HEK293 (cell line): ENCODE data around the gene BCAS3.

Source experiments
- CTCF ChIA-PET: fragments of 350-600 bp; formaldehyde crosslinking; extraction: SDS; loops from one replicate; lab custom pipeline; 2021; ENCODE audit warnings: antibody characterized with exemption; lab: Yijun Ruan, JAX
- POLR2A ChIA-PET: fragments of 300-600 bp; formaldehyde crosslinking; extraction: SDS; loops from one replicate; lab custom pipeline; 2020; ENCODE audit warnings: antibody characterized with exemption, inconsistent platforms; lab: Yijun Ruan, JAX
- H3K27ac ChIP-seq: fragments of 200-500 bp; sonication (Bioruptor generic); 2 replicates; pipeline ENCODE4 v1.5.1; 2014; ENCODE audit warnings: low read depth, low read length, control low read depth, inconsistent platforms; ENCODE audit errors: extremely low read depth
- H3K36me3 ChIP-seq, 2 experiments: fragments of 200-500 bp in 1 of 2; sonication (Bioruptor generic) in 1 of 2; 1 replicate in 1 of 2; 2 replicates in 1 of 2; pipeline ENCODE4 v1.5.1; 2014 to 2017; ENCODE audit warnings: inconsistent platforms in 2 of 2, low read length in 2 of 2; ENCODE audit not compliant: control insufficient read depth in 2 of 2, insufficient read depth in 1 of 2
- H3K4me1 ChIP-seq: fragments of 200-500 bp; sonication (Bioruptor generic); 2 replicates; pipeline ENCODE4 v1.5.1; 2014; ENCODE audit warnings: mild to moderate bottlenecking, low read length, inconsistent platforms; ENCODE audit not compliant: control insufficient read depth, insufficient read depth
- H3K4me3 ChIP-seq: 2 replicates; pipeline ENCODE4 v1.5.1; 2011; ENCODE audit warnings: low read depth, mild to moderate bottlenecking, control low read depth, low read length, moderate library complexity
- H3K9me3 ChIP-seq: fragments of 200-500 bp; sonication (Bioruptor generic); 2 replicates; pipeline ENCODE4 v1.5.1; 2014; ENCODE audit warnings: low read depth, low read length, inconsistent platforms; ENCODE audit not compliant: control insufficient read depth, insufficient read depth
- BCL11A ChIP-seq: fragments of 450-650 bp; formaldehyde crosslinking; IDR thresholded peaks from 2 replicates; pipeline ENCODE4 v1.5.1; 2016; ENCODE audit warnings: low read depth, missing biosample characterization, missing genetic modification characterization
- EGR2 ChIP-seq: fragments of 450-650 bp; formaldehyde crosslinking; IDR thresholded peaks from 2 replicates; pipeline ENCODE4 v1.5.1; 2016; ENCODE audit warnings: low read depth, missing biosample characterization, missing genetic modification characterization
- FEZF1 ChIP-seq: fragments of 450-650 bp; formaldehyde crosslinking; IDR thresholded peaks from 2 replicates; pipeline ENCODE4 v1.5.1; 2016; ENCODE audit warnings: missing biosample characterization, missing genetic modification characterization
- GLIS2 ChIP-seq: fragments of 450-650 bp; formaldehyde crosslinking; IDR thresholded peaks from 2 replicates; pipeline ENCODE4 v1.5.1; 2016; ENCODE audit warnings: missing biosample characterization, missing genetic modification characterization
- HOXA7 ChIP-seq: sonication (generic); formaldehyde crosslinking; IDR thresholded peaks from 2 replicates; pipeline ENCODE4 v1.8.1; 2022; ENCODE audit warnings: missing genetic modification reagents, borderline replicate concordance
- HOXC10 ChIP-seq: sonication (generic); formaldehyde crosslinking; IDR thresholded peaks from 2 replicates; pipeline ENCODE4 v1.8.1; 2023; ENCODE audit warnings: mild to moderate bottlenecking, missing genetic modification reagents
- IKZF3 ChIP-seq: fragments of 450-650 bp; IDR thresholded peaks from 2 replicates; pipeline ENCODE4 v1.5.0; 2018; ENCODE audit warnings: missing biosample characterization, mild to moderate bottlenecking, missing genetic modification characterization, moderate library complexity
- OVOL3 ChIP-seq: fragments of 450-650 bp; formaldehyde crosslinking; IDR thresholded peaks from 2 replicates; pipeline ENCODE4 v1.5.1; 2016; ENCODE audit warnings: missing biosample characterization, missing genetic modification characterization
- TSHZ1 ChIP-seq: fragments of 450-650 bp; formaldehyde crosslinking; IDR thresholded peaks from 2 replicates; pipeline ENCODE4 v1.5.1; 2016; ENCODE audit warnings: missing biosample characterization, missing genetic modification characterization, borderline replicate concordance
- ZBTB20 ChIP-seq: fragments of 450-650 bp; formaldehyde crosslinking; IDR thresholded peaks from 2 replicates; pipeline ENCODE4 v1.5.1; 2016; ENCODE audit warnings: missing biosample characterization, missing genetic modification characterization
- ZBTB21 ChIP-seq: fragments of 450-650 bp; formaldehyde crosslinking; IDR thresholded peaks from 2 replicates; pipeline ENCODE4 v1.5.1; 2017; ENCODE audit warnings: missing biosample characterization, missing genetic modification characterization
- ZBTB8A ChIP-seq: fragments of 450-650 bp; formaldehyde crosslinking; IDR thresholded peaks from 2 replicates; pipeline ENCODE4 v1.5.1; 2016; ENCODE audit warnings: missing biosample characterization, missing genetic modification characterization
- ZEB2 ChIP-seq: fragments of 450-650 bp; formaldehyde crosslinking; IDR thresholded peaks from 2 replicates; pipeline ENCODE4 v1.5.1; 2016; ENCODE audit warnings: missing biosample characterization, missing genetic modification characterization
- ZFHX2 ChIP-seq: fragments of 450-650 bp; formaldehyde crosslinking; conservative IDR thresholded peaks from 2 replicates; pipeline ENCODE4 v1.5.1; 2016; ENCODE audit warnings: missing biosample characterization, missing genetic modification characterization
- ZNF10 ChIP-seq: fragments of 450-650 bp; formaldehyde crosslinking; IDR thresholded peaks from 2 replicates; pipeline ENCODE4 v1.5.1; 2017; ENCODE audit warnings: missing biosample characterization, missing genetic modification characterization
- ZNF211 ChIP-seq: fragments of 450-650 bp; formaldehyde crosslinking; IDR thresholded peaks from 2 replicates; pipeline ENCODE4 v1.5.1; 2016; ENCODE audit warnings: low read depth, missing biosample characterization, missing genetic modification characterization
- ZNF248 ChIP-seq: fragments of 450-650 bp; formaldehyde crosslinking; IDR thresholded peaks from 2 replicates; pipeline ENCODE4 v1.5.1; 2017; ENCODE audit warnings: missing biosample characterization, missing genetic modification characterization
- ZNF292 ChIP-seq: fragments of 450-650 bp; formaldehyde crosslinking; IDR thresholded peaks from 2 replicates; pipeline ENCODE4 v1.5.1; 2016; ENCODE audit warnings: low read depth, missing biosample characterization, missing genetic modification characterization, borderline replicate concordance
- ZNF350 ChIP-seq: fragments of 450-650 bp; formaldehyde crosslinking; IDR thresholded peaks from 2 replicates; pipeline ENCODE4 v1.5.0; 2017; ENCODE audit warnings: missing biosample characterization, mild to moderate bottlenecking, missing genetic modification characterization
- ZNF366 ChIP-seq: fragments of 450-650 bp; formaldehyde crosslinking; conservative IDR thresholded peaks from 2 replicates; pipeline ENCODE4 v1.5.1; 2016; ENCODE audit warnings: missing biosample characterization, missing genetic modification characterization
- ZNF394 ChIP-seq: fragments of 450-650 bp; formaldehyde crosslinking; IDR thresholded peaks from 2 replicates; pipeline ENCODE4 v1.5.1; 2016; ENCODE audit warnings: missing biosample characterization, missing genetic modification characterization, mild to moderate bottlenecking, moderate library complexity, borderline replicate concordance
- ZNF426 ChIP-seq: fragments of 450-650 bp; formaldehyde crosslinking; IDR thresholded peaks from 2 replicates; pipeline ENCODE4 v1.5.1; 2017; ENCODE audit warnings: missing biosample characterization, missing genetic modification characterization, mild to moderate bottlenecking, inconsistent platforms, moderate library complexity
- ZNF501 ChIP-seq: fragments of 450-650 bp; formaldehyde crosslinking; IDR thresholded peaks from 2 replicates; pipeline ENCODE4 v1.5.1; 2016; ENCODE audit warnings: missing biosample characterization, missing genetic modification characterization
- ZNF571 ChIP-seq: fragments of 450-650 bp; formaldehyde crosslinking; IDR thresholded peaks from 2 replicates; pipeline ENCODE4 v1.5.0; 2017; ENCODE audit warnings: missing biosample characterization, missing genetic modification characterization
- ZNF621 ChIP-seq: fragments of 450-650 bp; formaldehyde crosslinking; IDR thresholded peaks from 2 replicates; pipeline ENCODE4 v1.5.1; 2017; ENCODE audit warnings: missing biosample characterization, missing genetic modification characterization
- ZNF830 ChIP-seq: fragments of 450-650 bp; IDR thresholded peaks from 2 replicates; pipeline ENCODE4 v1.5.0; 2018; ENCODE audit warnings: missing biosample characterization, missing genetic modification characterization, low read depth, mild to moderate bottlenecking, moderate library complexity
- ZSCAN18 ChIP-seq: fragments of 450-650 bp; formaldehyde crosslinking; IDR thresholded peaks from 2 replicates; pipeline ENCODE4 v1.5.1; 2016; ENCODE audit warnings: missing biosample characterization, missing genetic modification characterization
- ZXDB ChIP-seq: fragments of 450-650 bp; formaldehyde crosslinking; IDR thresholded peaks from 2 replicates; pipeline ENCODE4 v1.5.1; 2016; ENCODE audit warnings: missing biosample characterization, missing genetic modification characterization
- TF ChIP-seq, protein P1 (sequence below): fragments of 450-650 bp; formaldehyde crosslinking; IDR thresholded peaks from 2 replicates; pipeline ENCODE4 v1.5.1; 2016; ENCODE audit warnings: missing biosample characterization, missing genetic modification characterization, low read depth
- TF ChIP-seq, protein P2 (sequence below): fragments of 450-650 bp; formaldehyde crosslinking; IDR thresholded peaks from 2 replicates; pipeline ENCODE4 v1.5.1; 2017; ENCODE audit warnings: missing biosample characterization, mild to moderate bottlenecking, missing genetic modification characterization, moderate library complexity

The BCAS3 gene

DNA sequence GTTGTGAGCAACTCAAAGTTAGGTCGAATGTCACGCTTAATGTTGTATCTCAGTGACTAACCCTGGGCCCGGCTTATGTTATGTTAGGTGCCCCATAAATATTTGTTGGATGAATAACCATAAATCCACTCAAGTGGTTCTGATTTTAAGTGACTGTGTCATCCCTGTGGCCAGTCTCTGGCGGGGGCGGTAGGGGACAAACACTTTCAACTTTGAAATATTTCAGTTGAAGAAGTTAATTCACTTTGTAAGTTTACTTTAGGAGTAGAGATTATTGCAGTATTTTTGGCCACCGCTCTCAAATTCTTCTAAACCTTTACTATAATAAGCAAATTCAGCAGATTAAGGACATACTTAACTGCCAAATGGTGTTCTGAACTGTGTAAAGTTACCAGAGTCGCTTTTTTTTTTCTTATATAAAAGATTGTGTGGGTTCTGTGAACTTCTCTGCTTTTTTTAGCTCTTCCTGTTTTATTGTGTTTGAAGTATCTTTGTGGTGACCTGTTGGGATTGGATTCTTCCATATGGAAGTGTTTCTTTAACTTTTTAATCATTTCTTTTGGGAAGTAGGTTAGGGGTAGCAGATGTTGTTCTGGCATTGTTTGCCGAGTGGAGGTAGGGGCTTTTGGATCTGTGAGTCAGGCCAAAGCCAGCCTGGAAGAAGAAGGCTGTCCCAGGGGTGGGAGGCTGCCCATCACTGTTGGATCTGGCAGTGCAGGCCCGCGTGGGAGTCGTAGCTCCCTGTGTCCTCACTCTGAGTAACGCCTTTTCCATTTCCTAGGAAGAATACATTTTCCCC lies 660.5 kb downstream of the BCAS3 start (continued):
- TF ChIP-seq ZNF501 (tag by site-specific recombination), result no peak
- peak; percentile 54 for TF ChIP-seq IKZF3 (tag by site-specific recombination)
- TF ChIP-seq ZNF830, result no peak
- peak; percentile 80 for TF ChIP-seq FEZF1
- peak; percentile 63 for TF ChIP-seq TSHZ1 (tag by site-specific recombination)
- peak; percentile 61 for TF ChIP-seq ZXDB (tag by site-specific recombination)
- TF ChIP-seq, protein P1, sequence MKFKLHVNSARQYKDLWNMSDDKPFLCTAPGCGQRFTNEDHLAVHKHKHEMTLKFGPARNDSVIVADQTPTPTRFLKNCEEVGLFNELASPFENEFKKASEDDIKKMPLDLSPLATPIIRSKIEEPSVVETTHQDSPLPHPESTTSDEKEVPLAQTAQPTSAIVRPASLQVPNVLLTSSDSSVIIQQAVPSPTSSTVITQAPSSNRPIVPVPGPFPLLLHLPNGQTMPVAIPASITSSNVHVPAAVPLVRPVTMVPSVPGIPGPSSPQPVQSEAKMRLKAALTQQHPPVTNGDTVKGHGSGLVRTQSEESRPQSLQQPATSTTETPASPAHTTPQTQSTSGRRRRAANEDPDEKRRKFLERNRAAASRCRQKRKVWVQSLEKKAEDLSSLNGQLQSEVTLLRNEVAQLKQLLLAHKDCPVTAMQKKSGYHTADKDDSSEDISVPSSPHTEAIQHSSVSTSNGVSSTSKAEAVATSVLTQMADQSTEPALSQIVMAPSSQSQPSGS (tag by site-specific recombination), result 0 out of 2 replicates have a peak, but pooled peaks have one; percentile 21
- TF ChIP-seq ZEB2 (tag by site-specific recombination), result peak; percentile 73
- no peak for TF ChIP-seq ZNF350 (tag by site-specific recombination)
- TF ChIP-seq ZNF10 (tag by site-specific recombination), result 0 out of 2 replicates have a peak, but pooled peaks have one; percentile 22
- peak; percentile 81; the same call in 1 of the 2 replicates for TF ChIP-seq ZBTB20
- peak; percentile 74 for TF ChIP-seq OVOL3 (tag by site-specific recombination)
- no peak for TF ChIP-seq ZNF426 (tag by site-specific recombination)
- TF ChIP-seq ZBTB8A, result no peak
- no peak for TF ChIP-seq HOXA7
- no peak for TF ChIP-seq ZNF248 (tag by site-specific recombination)
- TF ChIP-seq ZNF571, result no peak
- peak; percentile 58 for TF ChIP-seq ZFHX2 (tag by site-specific recombination)
- no peak for TF ChIP-seq ZBTB21 (tag by site-specific recombination)
- TF ChIP-seq GLIS2 (tag by site-specific recombination), result no peak
- TF ChIP-seq ZNF366 (tag by site-specific recombination), result peak; percentile 88
- TF ChIP-seq ZNF394, result peak; percentile 20; the same call in 1 of the 2 replicates
- TF ChIP-seq, all 188 proteins: peak for 38

GRCh38 chr17:61338874-61339478 lies 661.3 kb downstream of the BCAS3 start:
- no peak overlapping the region for H3K4me3 ChIP-seq
- POLR2A ChIA-PET, result interaction anchor here (0.7 kb wide), 1 partner anchor 23 kb away, joined by 13 read pairs; no protein-coding TSS in a partner anchor
- no peak for TF ChIP-seq EGR2 (tag by site-specific recombination)
- no peak for TF ChIP-seq BCL11A
- TF ChIP-seq HOXC10 (CRISPR knock-in tag), result no peak
- no peak for TF ChIP-seq ZNF211 (tag by site-specific recombination)
- TF ChIP-seq ZNF292 (tag by site-specific recombination), result no peak
- TF ChIP-seq ZBTB20, result no peak
- no peak for TF ChIP-seq ZNF621 (tag by site-specific recombination)
- TF ChIP-seq, protein P2, sequence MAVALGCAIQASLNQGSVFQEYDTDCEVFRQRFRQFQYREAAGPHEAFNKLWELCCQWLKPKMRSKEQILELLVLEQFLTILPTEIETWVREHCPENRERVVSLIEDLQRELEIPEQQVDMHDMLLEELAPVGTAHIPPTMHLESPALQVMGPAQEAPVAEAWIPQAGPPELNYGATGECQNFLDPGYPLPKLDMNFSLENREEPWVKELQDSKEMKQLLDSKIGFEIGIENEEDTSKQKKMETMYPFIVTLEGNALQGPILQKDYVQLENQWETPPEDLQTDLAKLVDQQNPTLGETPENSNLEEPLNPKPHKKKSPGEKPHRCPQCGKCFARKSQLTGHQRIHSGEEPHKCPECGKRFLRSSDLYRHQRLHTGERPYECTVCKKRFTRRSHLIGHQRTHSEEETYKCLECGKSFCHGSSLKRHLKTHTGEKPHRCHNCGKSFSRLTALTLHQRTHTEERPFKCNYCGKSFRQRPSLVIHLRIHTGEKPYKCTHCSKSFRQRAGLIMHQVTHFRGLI, result no peak
- no peak for TF ChIP-seq ZSCAN18
- TF ChIP-seq OVOL3 (tag by site-specific recombination), result no peak

More at GRCh38 chr17:61338874-61339478, 661.3 kb downstream of the BCAS3 start:
- Histone ChIP-seq H3K36me3 (no peaks in the 10 kb centered on the region), H3K9me3 (no peaks in the 10 kb centered on the region), H3K27ac (no peak overlapping the region), H3K4me1 (peaks cover 33% of the 10 kb centered on the region)
- CTCF ChIA-PET, result interaction anchor here (0.7 kb wide), 1 partner anchor 323 kb away, joined by 6 read pairs; no protein-coding TSS in a partner anchor
